Naive thymus-derived CD4-positive, alpha-beta T cell (primary cell): ENCODE data around the gene ANO4. TPM values are rescaled to one million over a fixed set of nuclear protein-coding genes. Genes with fewer than 3 reads are reported as not detected.

Experiments
- ATAC-seq: fragments of 150-1000 bp; cut with Tn5 transposase; 2 replicates; pipeline ENCODE4 v1.10.0; 2021; ENCODE audit warnings: mild to moderate bottlenecking, moderate library complexity
- CTCF ChIA-PET: fragments of 350-600 bp; sonication (Branson Sonifier 250); formaldehyde crosslinking; loops from one replicate; lab custom pipeline; 2021; ENCODE audit warnings: antibody characterized with exemption; lab: Charles Lee
- POLR2A ChIA-PET: fragments of 350-600 bp; sonication (Branson Sonifier 250); formaldehyde crosslinking; loops from one replicate; lab custom pipeline; 2021; ENCODE audit warnings: antibody characterized with exemption, inconsistent platforms; lab: Charles Lee
- DNase-seq, 9 donors: peaks; one replicate each; pipeline versions ENCODE4 v3.0.0 to v3.0.0-alpha.2; 2020 to 2022; ENCODE audit warnings: mixed read lengths in 1 of 9
- H3K27ac ChIP-seq: one replicate; pipeline ENCODE4 v1.7.0; 2013; ENCODE audit warnings: mild to moderate bottlenecking, low read depth, low read length, moderate library complexity
- H3K27me3 ChIP-seq, 2 donors: one replicate each; pipeline ENCODE4 v1.7.0; 2013; ENCODE audit warnings: low read length in 2 of 2, mild to moderate bottlenecking in 2 of 2, moderate library complexity in 2 of 2; ENCODE audit not compliant: control insufficient read depth in 2 of 2, insufficient read depth in 2 of 2
- H3K36me3 ChIP-seq, 3 experiments: 1 replicate in 2 of 3; 2 replicates in 1 of 3; pipeline ENCODE4 v1.7.0; 2013; ENCODE audit warnings: low read length in 3 of 3, mild to moderate bottlenecking in 3 of 3, moderate library complexity in 1 of 3; ENCODE audit not compliant: insufficient read depth in 3 of 3, control insufficient read depth in 2 of 3
- H3K4me1 ChIP-seq, 2 donors: one replicate each; pipeline ENCODE4 v1.7.0; 2013; ENCODE audit warnings: low read length in 2 of 2, mild to moderate bottlenecking in 2 of 2, moderate library complexity in 1 of 2; ENCODE audit not compliant: control insufficient read depth in 2 of 2, insufficient read depth in 2 of 2
- H3K4me3 ChIP-seq: 2 replicates; pipeline ENCODE4 v1.7.0; 2013; ENCODE audit warnings: mild to moderate bottlenecking, low read length
- H3K9me3 ChIP-seq, 3 experiments: 1 replicate in 2 of 3; 2 replicates in 1 of 3; pipeline ENCODE4 v1.7.0; 2013; ENCODE audit warnings: low read length in 3 of 3; ENCODE audit not compliant: control insufficient read depth in 2 of 3
- H3K27ac Mint-ChIP-seq, 9 donors: one replicate each; pipeline ENCODE4 v1.8.0; 2020 to 2022; ENCODE audit warnings: mixed read lengths in 9 of 9, mild to moderate bottlenecking in 8 of 9, moderate library complexity in 5 of 9, inconsistent platforms in 2 of 9
- H3K27me3 Mint-ChIP-seq, 5 donors: one replicate each; pipeline ENCODE4 v1.8.0; 2021 to 2022; ENCODE audit warnings: mixed read lengths in 5 of 5, mild to moderate bottlenecking in 1 of 5
- H3K36me3 Mint-ChIP-seq, 5 donors: one replicate each; pipeline ENCODE4 v1.8.0; 2020 to 2022; ENCODE audit warnings: mixed read lengths in 5 of 5, mild to moderate bottlenecking in 3 of 5, inconsistent platforms in 1 of 5
- H3K4me1 Mint-ChIP-seq, 7 donors: one replicate each; pipeline ENCODE4 v1.8.0; 2020 to 2022; ENCODE audit warnings: mixed read lengths in 7 of 7, mild to moderate bottlenecking in 3 of 7, inconsistent platforms in 1 of 7
- H3K4me3 Mint-ChIP-seq, 10 donors: one replicate each; pipeline ENCODE4 v1.8.0; 2020 to 2022; ENCODE audit warnings: mild to moderate bottlenecking in 10 of 10, mixed read lengths in 10 of 10, moderate library complexity in 6 of 10, inconsistent platforms in 2 of 10
- H3K9me3 Mint-ChIP-seq, 11 donors: one replicate each; pipeline ENCODE4 v1.8.0; 2020 to 2022; ENCODE audit warnings: mixed read lengths in 11 of 11, mild to moderate bottlenecking in 4 of 11, inconsistent platforms in 1 of 11, moderate library complexity in 1 of 11
- intact Hi-C, 2 donors: fragments of 100-400 bp; cut with micrococcal nuclease; formaldehyde crosslinking; loops; one replicate each; pipeline ENCODE4 v1.15.1; 2023
- polyA plus RNA-seq, 2 donors: library from polyadenylated mRNA; unstranded; fragments of 300-500 nt; fragmentation: Illumina TruSeq; gene quantifications; one replicate each; pipeline ENCODE4 v1.2.3, GENCODE V29; 2021
- total RNA-seq, 6 experiments: library from RNA in 5 of 6; stranded (reverse) in 5 of 6; gene quantifications; 1 replicate in 5 of 6; 2 replicates in 1 of 6; pipeline ENCODE4 v1.2.3 and lab custom pipeline; 2021 to 2026

The ANO4 gene
- total and polyA plus RNA-seq, 7 experiments from 2014 or later, result not detected

GRCh38 chr12:100843061-100843460, 48.5 kb downstream of the ANO4 start:
- intact Hi-C loops, result no loop called here
- DNase-seq (no peak), ATAC-seq (no peak)
- Mint-ChIP-seq H3K4me3 (no peak overlapping the region), H3K36me3 (no peaks in the 10 kb centered on the region), H3K4me1 (no peaks in the 10 kb centered on the region), H3K9me3 (peaks cover 0 to 17% (median 3%) of the 10 kb centered on the region in 11 donors), H3K27me3 (peaks cover 0 to 4% (median 0%) of the 10 kb centered on the region in 5 donors), H3K27ac (no peak overlapping the region)
- ChIA-PET POLR2A (no interaction called here), CTCF (no interaction called here)
- Histone ChIP-seq H3K4me1 (no peaks in the 10 kb centered on the region), H3K27ac (no peak overlapping the region), H3K4me3 (no peak overlapping the region), H3K27me3 (no peaks in the 10 kb centered on the region), H3K9me3 (no peaks in the 10 kb centered on the region), H3K36me3 (no peaks in the 10 kb centered on the region)

GRCh38 chr12:100845095-100845494, 50.5 kb downstream of the ANO4 start:
- no peak for ATAC-seq
- Histone ChIP-seq H3K36me3 (no peaks in the 10 kb centered on the region), H3K9me3 (no peaks in the 10 kb centered on the region), H3K4me3 (no peak overlapping the region), H3K27ac (no peak overlapping the region), H3K4me1 (no peaks in the 10 kb centered on the region), H3K27me3 (no peaks in the 10 kb centered on the region)
- peaks cover 0 to 4% (median 0%) of the 10 kb centered on the region in 5 donors for H3K27me3 Mint-ChIP-seq
- no peaks in the 10 kb centered on the region for H3K4me1 Mint-ChIP-seq
- H3K4me3 Mint-ChIP-seq, result no peak overlapping the region
- no peak overlapping the region for H3K27ac Mint-ChIP-seq
- H3K9me3 Mint-ChIP-seq, result peaks cover 0 to 13% (median 3%) of the 10 kb centered on the region in 11 donors
- ChIA-PET POLR2A (no interaction called here), CTCF (no interaction called here)
- intact Hi-C loops, result no loop called here
- no peaks in the 10 kb centered on the region for H3K36me3 Mint-ChIP-seq
- DNase-seq, result no peak

- H3K9me3 ChIP-seq, result no peaks in the 10 kb centered on the region
- ChIA-PET POLR2A (no interaction called here), CTCF (no interaction called here)
- H3K4me3 ChIP-seq, result no peak overlapping the region
- no peak overlapping the region for H3K27ac ChIP-seq
- H3K4me1 ChIP-seq, result no peaks in the 10 kb centered on the region
- H3K27me3 Mint-ChIP-seq, result peaks cover 0 to 4% (median 0%) of the 10 kb centered on the region in 5 donors
- DNase-seq, result no peak
- no peaks in the 10 kb centered on the region for H3K27me3 ChIP-seq
- peaks cover 0 to 4% (median 0%) of the 10 kb centered on the region in 11 donors for H3K9me3 Mint-ChIP-seq
- no peaks in the 10 kb centered on the region for H3K4me1 Mint-ChIP-seq
- no peak overlapping the region for H3K4me3 Mint-ChIP-seq
- no peak overlapping the region for H3K27ac Mint-ChIP-seq
- intact Hi-C loops, result no loop called here
- H3K36me3 Mint-ChIP-seq, result no peaks in the 10 kb centered on the region
- H3K36me3 ChIP-seq, result no peaks in the 10 kb centered on the region
- ATAC-seq, result no peak
Measured at GRCh38 chr12:100851637-100852036, 57.1 kb downstream of the ANO4 start.

GRCh38 chr12:100857418-100857817, 62.8 kb downstream of the ANO4 start:
- H3K27me3 ChIP-seq, result no peaks in the 10 kb centered on the region
- Mint-ChIP-seq H3K4me1 (no peaks in the 10 kb centered on the region), H3K27me3 (peaks cover 0 to 4% (median 0%) of the 10 kb centered on the region in 5 donors), H3K4me3 (no peak overlapping the region), H3K36me3 (no peaks in the 10 kb centered on the region), H3K27ac (no peak overlapping the region), H3K9me3 (peaks cover 0 to 8% (median 0%) of the 10 kb centered on the region in 11 donors)
- no peak for ATAC-seq
- no peak overlapping the region for H3K27ac ChIP-seq
- intact Hi-C loops, result no loop called here
- CTCF ChIA-PET, result no interaction called here
- no peak overlapping the region for H3K4me3 ChIP-seq
- no peaks in the 10 kb centered on the region for H3K36me3 ChIP-seq
- no peak for DNase-seq
- POLR2A ChIA-PET, result no interaction called here
- no peaks in the 10 kb centered on the region for H3K9me3 ChIP-seq
- no peaks in the 10 kb centered on the region for H3K4me1 ChIP-seq

- no peak overlapping the region for H3K27ac ChIP-seq
- no peaks in the 10 kb centered on the region for H3K9me3 ChIP-seq
- Mint-ChIP-seq H3K4me1 (no peaks in the 10 kb centered on the region), H3K9me3 (peaks cover 0 to 12% (median 4%) of the 10 kb centered on the region in 11 donors), H3K27ac (no peak overlapping the region), H3K27me3 (peaks cover 0 to 4% (median 0%) of the 10 kb centered on the region in 5 donors), H3K4me3 (no peak overlapping the region), H3K36me3 (no peaks in the 10 kb centered on the region)
- ATAC-seq (no peak), DNase-seq (no peak)
- H3K36me3 ChIP-seq, result no peaks in the 10 kb centered on the region
- POLR2A ChIA-PET, result no interaction called here
- CTCF ChIA-PET, result no interaction called here
- intact Hi-C loops, result no loop called here
- H3K4me3 ChIP-seq, result no peak overlapping the region
- H3K4me1 ChIP-seq, result no peaks in the 10 kb centered on the region
- H3K27me3 ChIP-seq, result no peaks in the 10 kb centered on the region
Measured at GRCh38 chr12:100857971-100858370, 63.4 kb downstream of the ANO4 start.

GRCh38 chr12:100858656-100859055, 64.1 kb downstream of the ANO4 start:
- ChIA-PET POLR2A (no interaction called here), CTCF (no interaction called here)
- H3K9me3 Mint-ChIP-seq, result peaks cover 0 to 12% (median 4%) of the 10 kb centered on the region in 11 donors
- no peak overlapping the region for H3K4me3 ChIP-seq
- H3K36me3 ChIP-seq, result no peaks in the 10 kb centered on the region
- no peak overlapping the region for H3K27ac Mint-ChIP-seq
- no peaks in the 10 kb centered on the region for H3K4me1 ChIP-seq
- intact Hi-C loops, result no loop called here
- no peak for ATAC-seq
- no peaks in the 10 kb centered on the region for H3K27me3 ChIP-seq
- H3K4me1 Mint-ChIP-seq, result no peaks in the 10 kb centered on the region
- H3K27me3 Mint-ChIP-seq, result peaks cover 0 to 4% (median 0%) of the 10 kb centered on the region in 5 donors
- DNase-seq, result no peak
- H3K9me3 ChIP-seq, result no peaks in the 10 kb centered on the region
- no peaks in the 10 kb centered on the region for H3K36me3 Mint-ChIP-seq
- no peak overlapping the region for H3K27ac ChIP-seq
- H3K4me3 Mint-ChIP-seq, result no peak overlapping the region

GRCh38 chr12:100859063-100859627, 64.6 kb downstream of the ANO4 start:
- Histone ChIP-seq H3K27ac (no peak overlapping the region), H3K27me3 (no peaks in the 10 kb centered on the region), H3K4me1 (no peaks in the 10 kb centered on the region), H3K4me3 (no peak overlapping the region), H3K36me3 (no peaks in the 10 kb centered on the region), H3K9me3 (no peaks in the 10 kb centered on the region)
- POLR2A ChIA-PET, result no interaction called here
- Mint-ChIP-seq H3K27me3 (peaks cover 0 to 4% (median 0%) of the 10 kb centered on the region in 5 donors), H3K27ac (no peak overlapping the region), H3K4me3 (no peak overlapping the region), H3K36me3 (no peaks in the 10 kb centered on the region), H3K9me3 (peaks cover 0 to 12% (median 4%) of the 10 kb centered on the region in 11 donors), H3K4me1 (no peaks in the 10 kb centered on the region)
- intact Hi-C loops, result no loop called here
- ATAC-seq (no peak), DNase-seq (no peak)
- CTCF ChIA-PET, result no interaction called here
